Kidney capillary endothelial cell (primary cell): ENCODE results near the gene CHMP1A.
"Not testable (repeated sequence)": the region's sequence is repeated elsewhere in the genome, so short reads cannot be mapped to it uniquely, and the experiment has no call there.

Experiments used
- DNase-seq: peaks from one replicate; pipeline ENCODE4 v3.0.0-alpha.2; 2018; ENCODE audit warnings: low spot score

CHMP1A gene

GRCh38 chr16:89658221-89658879 lies 842 bp upstream of the CHMP1A start:
- DNase-seq = no peak

DNA sequence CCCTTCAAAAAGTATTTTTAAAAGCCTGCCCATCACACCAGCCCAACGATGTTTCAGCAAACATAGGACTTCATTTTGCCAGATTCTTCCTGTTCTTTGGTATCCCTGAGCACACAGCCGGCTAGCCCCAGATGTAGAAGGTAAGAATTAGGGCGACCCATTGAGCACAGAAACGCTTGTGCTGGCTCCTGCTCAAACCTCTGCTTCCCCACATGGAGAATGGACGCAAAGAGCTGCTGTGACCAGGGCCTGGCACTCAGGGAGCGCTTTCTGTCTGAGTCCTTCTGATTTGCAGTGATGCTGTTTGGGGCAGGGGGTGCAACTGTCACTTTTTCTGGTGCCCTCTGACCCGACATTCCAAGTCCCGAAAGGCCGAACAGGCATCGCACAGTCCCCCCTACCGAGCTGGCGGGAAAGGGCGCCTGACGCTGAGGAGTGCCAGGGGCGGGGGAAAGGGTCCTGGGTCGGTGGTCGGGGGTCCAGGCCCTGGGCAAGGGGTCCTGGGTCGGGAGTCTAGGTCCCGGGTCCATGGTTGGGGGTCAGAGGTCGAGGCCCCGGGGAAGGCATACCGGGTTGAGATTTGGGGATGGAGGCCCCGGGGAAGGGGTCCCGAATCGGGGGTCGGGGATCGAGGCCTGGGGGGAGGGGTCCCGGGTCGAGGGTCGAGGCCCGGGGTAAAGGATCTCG lies 930 bp downstream of the CHMP1A start:
- DNase-seq = no peak

- no peak for DNase-seq
Observed at GRCh38 chr16:89655062-89655643, 2.4 kb downstream of the CHMP1A start.

- no peak for DNase-seq
Observed at GRCh38 chr16:89653656-89654295, 3.7 kb downstream of the CHMP1A start.

DNA sequence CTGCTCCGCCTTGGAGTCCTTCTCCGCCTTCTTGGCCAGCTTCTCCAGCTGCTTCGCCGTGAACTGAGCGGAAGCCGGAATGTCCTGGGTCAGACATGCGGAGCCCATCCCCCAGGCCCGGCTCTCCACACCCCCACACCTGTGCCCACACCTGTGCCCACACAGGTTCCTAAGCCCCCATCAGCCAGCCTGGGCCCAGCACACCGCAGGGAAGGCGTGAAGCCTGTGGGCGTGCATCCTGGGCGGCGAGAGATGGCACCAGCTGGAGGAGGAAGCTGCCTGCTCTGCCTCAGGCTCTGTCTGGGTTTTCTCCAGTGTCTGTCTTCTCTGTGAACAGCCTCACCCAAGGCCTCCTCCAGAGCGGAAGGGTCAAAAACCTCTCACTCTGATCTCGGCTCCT lies 5.9 kb downstream of the CHMP1A start:
- no peak for DNase-seq

DNA sequence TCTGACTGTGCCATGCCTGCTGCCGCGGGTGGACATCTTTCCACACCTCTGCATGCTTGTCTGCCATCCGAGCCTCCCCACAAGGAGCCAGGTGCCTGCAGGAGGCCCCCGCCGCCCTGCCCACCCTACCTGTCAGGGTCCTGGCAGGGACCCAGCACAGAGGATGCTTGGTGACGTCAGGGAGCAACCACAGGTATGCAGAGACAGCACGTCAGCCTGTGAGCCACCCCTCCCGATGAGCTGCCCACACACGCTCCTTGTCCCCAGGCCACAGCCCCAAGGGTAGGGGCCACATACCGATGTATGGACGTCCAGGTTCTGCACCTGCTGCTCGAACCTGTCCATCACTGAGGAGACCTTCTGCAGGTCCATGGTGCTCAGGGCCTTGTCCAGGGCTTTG lies 10.6 kb downstream of the CHMP1A start:
- no peak for DNase-seq

DNA sequence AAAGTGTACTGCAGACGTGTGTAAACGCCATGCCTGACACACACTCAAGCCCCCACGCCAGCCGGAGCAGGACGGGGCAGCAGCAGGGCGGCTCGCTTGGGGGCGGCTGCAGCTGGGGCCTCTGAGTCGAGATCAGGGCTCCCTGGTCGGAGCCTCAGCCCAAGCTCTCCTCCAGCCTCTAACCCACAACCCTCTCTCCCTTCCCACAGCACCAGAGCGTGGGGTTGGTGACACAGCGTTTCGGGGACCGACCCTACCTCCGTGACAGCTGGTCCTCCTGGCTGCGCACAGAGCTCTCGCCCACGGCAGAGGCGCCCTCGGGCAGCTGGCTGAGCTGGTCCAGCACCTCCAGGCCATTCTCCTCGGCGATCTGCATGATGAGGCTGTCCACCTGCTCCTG lies 11.2 kb downstream of the CHMP1A start:
- no peak for DNase-seq

GRCh38 chr16:89645122-89645521 lies 12.4 kb downstream of the CHMP1A start:
- DNase-seq = no peak

- no peak for DNase-seq
Observed at GRCh38 chr16:89643769-89644300, 13.7 kb downstream of the CHMP1A start.

DNA sequence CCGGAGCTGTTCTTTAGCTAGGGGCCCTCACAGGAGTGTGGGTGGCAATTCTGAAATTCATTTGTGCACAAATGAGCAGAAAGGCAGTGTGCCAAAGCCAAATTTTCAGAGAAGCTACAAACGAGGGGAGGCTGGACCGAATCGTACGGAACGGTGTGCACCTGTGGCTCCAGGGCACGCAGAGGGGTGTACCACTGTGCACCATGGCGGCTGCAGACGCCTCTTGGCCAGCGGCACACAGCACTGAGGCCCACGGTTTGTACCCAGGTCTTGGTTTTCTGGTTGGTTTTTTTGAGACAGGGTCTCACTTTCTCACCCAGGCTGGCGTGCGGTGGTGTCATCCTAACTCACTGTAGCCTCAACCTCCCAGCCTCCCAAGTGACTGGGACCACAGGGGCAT lies 14.9 kb downstream of the CHMP1A start:
- no peak for DNase-seq

DNA sequence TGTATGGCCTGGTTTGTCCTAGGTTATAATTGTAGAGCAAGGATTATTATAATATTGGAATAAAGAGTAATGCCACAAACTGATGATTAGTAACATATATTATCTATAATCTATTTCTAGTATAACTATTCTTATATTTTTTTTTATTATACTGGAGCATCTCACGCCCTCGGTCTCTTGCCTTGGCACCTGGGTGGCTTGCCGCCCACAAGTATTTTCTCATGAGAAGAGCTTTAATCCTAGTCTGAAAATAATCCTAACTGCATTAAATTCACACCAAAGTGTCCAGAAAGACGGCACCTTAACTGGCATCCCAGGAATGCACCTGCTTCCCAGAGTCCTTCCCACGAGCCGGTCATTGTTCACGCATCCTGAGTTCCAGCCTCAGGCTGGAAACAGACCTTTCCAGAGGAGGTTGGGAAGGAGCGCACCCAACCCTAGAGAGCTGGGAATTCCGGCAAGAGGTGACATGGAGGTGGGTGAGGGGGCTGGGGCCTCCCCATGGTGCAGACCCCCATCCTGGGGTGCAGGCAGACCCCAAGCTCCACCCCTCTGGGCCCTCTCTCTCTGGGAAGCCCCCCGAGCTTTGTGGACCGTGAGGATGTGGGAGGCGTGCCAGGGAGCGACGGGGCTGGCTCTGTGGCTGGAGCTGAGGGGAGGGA lies 15.9 kb downstream of the CHMP1A start:
- DNase-seq = no peak

- DNase-seq = no peak
Observed at GRCh38 chr16:89639385-89639784, 18.1 kb downstream of the CHMP1A start.

GRCh38 chr16:89638455-89638854 lies 19.1 kb downstream of the CHMP1A start:
- DNase-seq = no peak

GRCh38 chr16:89637379-89637778 lies 20.1 kb downstream of the CHMP1A start:
- DNase-seq = no peak

GRCh38 chr16:89636663-89637062 lies 20.8 kb downstream of the CHMP1A start:
- no peak for DNase-seq

DNA sequence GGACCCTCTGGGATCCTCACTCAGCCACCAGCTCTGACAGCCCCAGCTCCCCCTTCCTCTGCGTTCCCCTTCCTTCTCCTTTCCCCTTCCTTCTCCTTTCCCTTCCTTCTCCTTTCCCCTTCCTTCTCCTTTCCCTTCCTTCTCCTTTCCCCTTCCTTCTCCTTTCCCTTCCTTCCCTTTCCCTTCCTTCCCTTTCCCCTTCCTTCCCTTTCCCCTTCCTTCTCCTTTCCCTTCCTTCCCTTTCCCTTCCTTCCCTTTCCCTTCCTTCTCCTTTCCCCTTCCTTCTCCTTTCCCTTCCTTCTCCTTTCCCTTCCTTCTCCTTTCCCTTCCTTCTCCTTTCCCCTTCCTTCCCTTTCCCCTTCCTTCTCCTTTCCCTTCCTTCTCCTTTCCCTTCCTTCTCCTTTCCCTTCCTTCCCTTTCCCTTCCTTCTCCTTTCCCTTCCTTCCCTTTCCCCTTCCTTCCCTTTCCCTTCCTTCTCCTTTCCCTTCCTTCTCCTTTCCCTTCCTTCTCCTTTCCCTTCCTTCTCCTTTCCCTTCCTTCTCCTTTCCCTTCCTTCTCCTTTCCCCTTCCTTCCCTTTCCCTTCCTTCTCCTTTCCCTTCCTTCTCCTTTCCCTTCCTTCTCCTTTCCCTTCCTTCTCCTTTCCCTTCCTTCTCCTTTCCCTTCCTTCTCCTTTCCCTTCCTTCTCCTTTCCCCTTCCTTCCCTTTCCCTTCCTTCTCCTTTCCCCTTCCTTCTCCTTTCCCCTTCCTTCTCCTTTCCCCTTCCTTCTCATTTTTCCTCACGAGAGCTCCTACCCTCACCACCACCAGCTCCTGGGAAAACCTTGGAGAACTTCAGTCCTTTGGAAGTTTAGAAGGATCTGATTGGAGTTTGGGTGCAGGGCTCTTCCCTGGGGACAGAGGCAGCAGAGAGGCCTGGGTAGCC lies 22.8 kb downstream of the CHMP1A start:
- DNase-seq = not testable (repeated sequence)

DNA sequence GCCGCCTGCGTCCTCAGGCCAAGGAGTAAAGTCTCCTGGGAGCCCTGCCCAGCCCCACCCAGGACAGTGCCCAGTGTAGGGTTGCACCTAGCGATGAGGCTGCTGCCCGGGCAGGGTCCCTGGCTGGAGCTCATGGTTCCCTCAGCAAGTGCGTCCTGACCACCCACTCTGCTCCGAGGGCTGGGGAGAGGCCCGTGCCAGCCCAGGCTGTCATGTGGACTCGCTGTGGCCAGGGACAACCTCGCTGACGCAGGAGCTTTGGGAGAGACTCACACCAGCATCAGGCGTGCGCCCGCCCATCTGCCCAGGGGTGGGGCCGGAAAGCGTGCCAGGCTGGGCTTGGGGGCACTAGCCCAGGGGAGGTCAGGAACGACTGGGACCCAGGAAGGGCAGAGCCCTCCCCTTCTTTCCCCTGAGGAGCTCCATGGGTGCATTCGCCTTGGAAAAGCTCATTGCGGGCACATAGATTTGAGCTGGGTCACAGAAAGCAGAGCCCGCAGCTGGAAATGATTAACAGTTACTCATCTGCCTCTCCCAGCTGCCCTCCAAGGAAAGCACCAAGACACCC lies 24.4 kb downstream of the CHMP1A start:
- DNase-seq = no peak

- DNase-seq = no peak
Observed at GRCh38 chr16:89629827-89630610, 27.5 kb downstream of the CHMP1A start.

DNA sequence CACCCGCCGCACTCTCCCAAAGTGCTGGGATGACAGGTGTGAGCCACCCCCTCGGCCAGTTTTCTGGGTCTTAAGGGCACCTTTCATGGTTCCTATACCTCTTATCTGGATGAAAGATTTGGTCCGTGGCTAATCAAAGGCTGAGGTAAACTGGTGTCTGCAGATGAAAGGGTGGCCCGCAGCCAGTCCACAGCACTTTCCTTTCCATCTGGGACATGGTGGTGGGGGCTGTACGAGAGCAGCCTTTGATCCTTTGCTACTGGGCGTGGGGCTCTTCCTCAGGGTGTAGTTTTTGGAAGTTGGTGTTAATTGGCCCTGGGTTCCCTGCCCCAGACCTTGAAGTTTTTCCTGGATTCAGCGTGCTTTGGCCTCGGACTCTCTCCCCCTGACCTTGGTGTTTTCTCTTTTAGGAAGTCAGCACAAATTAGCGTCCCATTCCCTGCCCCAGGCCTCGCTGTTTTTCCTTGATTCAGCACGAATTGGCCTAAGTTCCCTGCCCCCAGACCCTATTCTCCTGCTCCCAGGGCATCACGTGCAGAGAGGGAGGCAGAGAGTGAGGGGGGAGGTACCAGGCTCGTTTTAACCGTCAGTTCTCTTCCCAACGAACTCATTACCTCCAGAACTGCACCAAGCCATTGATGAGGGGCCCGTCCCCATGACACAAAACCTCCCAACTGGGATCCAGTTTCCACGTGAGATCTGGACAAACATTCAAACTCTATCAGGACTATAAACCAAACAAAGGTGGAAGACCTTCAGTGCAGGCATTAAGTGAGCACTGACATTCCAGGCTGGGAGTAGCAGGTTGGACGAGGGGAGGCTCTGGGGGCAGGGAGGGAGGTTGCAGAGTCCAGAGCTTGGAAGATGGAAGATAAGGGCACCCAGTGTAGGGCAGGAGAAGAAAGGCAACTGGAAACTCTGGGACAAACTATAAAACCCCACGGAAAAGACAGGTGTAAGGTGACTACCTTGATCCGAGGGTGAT lies 32.4 kb downstream of the CHMP1A start:
- no peak for DNase-seq
